ENCODE results near the gene UBE2G2. TPM values are rescaled to one million over a fixed set of nuclear protein-coding genes. Genes with fewer than 3 reads are reported as not detected.

Gene UBE2G2
- total and polyA plus RNA-seq, 7 donors = 21.6 to 101 (median 51.5) TPM

GRCh38 chr21:44762221-44763049 lies 39.2 kb downstream of the UBE2G2 start:
- peaks cover 0 to 5% (median 3%) of the 10 kb centered on the region in 4 donors for H3K4me1 ChIP-seq
- no peak for DNase-seq
- H3K9me3 ChIP-seq = no peaks in the 10 kb centered on the region
- H3K4me3 ChIP-seq = no peak overlapping the region
- H3K27me3 ChIP-seq = no peaks in the 10 kb centered on the region
- no peak overlapping the region for H3K27ac ChIP-seq
- WGBS, 2 donors = 79 to 91% methylated on average over 24 of the region's 24 CpGs
- intact Hi-C loops (cut with DNase I) = no loop called here
- TF ChIP-seq POLR2AphosphoS5 (IDR thresholded peaks at IDR 0.05) (no peak), POLR2A (IDR thresholded peaks at IDR 0.05) (no peak), CTCF (IDR thresholded peaks at IDR 0.05) (no peak), EP300 (IDR thresholded peaks at IDR 0.05) (no peak)
- H3K36me3 ChIP-seq = no peaks in the 10 kb centered on the region

GRCh38 chr21:44761747-44762208 lies 39.8 kb downstream of the UBE2G2 start:
- H3K4me3 ChIP-seq = no peak overlapping the region
- WGBS, 2 donors = 33 to 71% methylated on average over 14 of the region's 14 CpGs
- DNase-seq = no peak
- H3K27ac ChIP-seq = no peak overlapping the region
- no peaks in the 10 kb centered on the region for H3K36me3 ChIP-seq
- H3K9me3 ChIP-seq = no peaks in the 10 kb centered on the region
- no peaks in the 10 kb centered on the region for H3K27me3 ChIP-seq
- H3K4me1 ChIP-seq = no peaks in the 10 kb centered on the region
- intact Hi-C loops (cut with DNase I) = no loop called here
- TF ChIP-seq POLR2A (IDR thresholded peaks at IDR 0.05) (no peak), CTCF (IDR thresholded peaks at IDR 0.05) (no peak), EP300 (IDR thresholded peaks at IDR 0.05) (no peak), POLR2AphosphoS5 (IDR thresholded peaks at IDR 0.05) (no peak)

- no peak overlapping the region for H3K4me3 ChIP-seq
- intact Hi-C loops (cut with DNase I) = no loop called here
- TF ChIP-seq POLR2A (IDR thresholded peaks at IDR 0.05) (no peak), CTCF (IDR thresholded peaks at IDR 0.05) (no peak), POLR2AphosphoS5 (IDR thresholded peaks at IDR 0.05) (no peak), EP300 (IDR thresholded peaks at IDR 0.05) (no peak)
- WGBS, 2 donors = 43 to 63% methylated on average over 21 of the region's 21 CpGs
- no peaks in the 10 kb centered on the region for H3K9me3 ChIP-seq
- H3K27ac ChIP-seq = no peak overlapping the region
- H3K36me3 ChIP-seq = no peaks in the 10 kb centered on the region
- H3K27me3 ChIP-seq = no peaks in the 10 kb centered on the region
- DNase-seq = no peak
- no peaks in the 10 kb centered on the region for H3K4me1 ChIP-seq
Observed at GRCh38 chr21:44761011-44761729, 40.5 kb downstream of the UBE2G2 start.

- Histone ChIP-seq H3K9me3 (no peaks in the 10 kb centered on the region), H3K27ac (no peak overlapping the region), H3K4me1 (no peaks in the 10 kb centered on the region), H3K4me3 (no peak overlapping the region), H3K36me3 (no peaks in the 10 kb centered on the region), H3K27me3 (no peaks in the 10 kb centered on the region)
- no peak for TF ChIP-seq EP300 (IDR thresholded peaks at IDR 0.05)
- TF ChIP-seq POLR2A (IDR thresholded peaks at IDR 0.05) = no peak
- no peak for TF ChIP-seq CTCF (IDR thresholded peaks at IDR 0.05)
- TF ChIP-seq POLR2AphosphoS5 (IDR thresholded peaks at IDR 0.05) = no peak
- intact Hi-C loops (cut with DNase I) = no loop called here
- DNase-seq = no peak
- WGBS, 2 donors = 81 to 90% methylated on average over 9 of the region's 9 CpGs
Observed at GRCh38 chr21:44760376-44760775, 41.2 kb downstream of the UBE2G2 start.
